ENCODE results near the gene NOL4L. TPM values are rescaled to one million over a fixed set of nuclear protein-coding genes. Genes with fewer than 3 reads are reported as not detected.

The NOL4L gene
- total RNA-seq, 1 experiment from 2014 or later: 1.4 TPM

DNA sequence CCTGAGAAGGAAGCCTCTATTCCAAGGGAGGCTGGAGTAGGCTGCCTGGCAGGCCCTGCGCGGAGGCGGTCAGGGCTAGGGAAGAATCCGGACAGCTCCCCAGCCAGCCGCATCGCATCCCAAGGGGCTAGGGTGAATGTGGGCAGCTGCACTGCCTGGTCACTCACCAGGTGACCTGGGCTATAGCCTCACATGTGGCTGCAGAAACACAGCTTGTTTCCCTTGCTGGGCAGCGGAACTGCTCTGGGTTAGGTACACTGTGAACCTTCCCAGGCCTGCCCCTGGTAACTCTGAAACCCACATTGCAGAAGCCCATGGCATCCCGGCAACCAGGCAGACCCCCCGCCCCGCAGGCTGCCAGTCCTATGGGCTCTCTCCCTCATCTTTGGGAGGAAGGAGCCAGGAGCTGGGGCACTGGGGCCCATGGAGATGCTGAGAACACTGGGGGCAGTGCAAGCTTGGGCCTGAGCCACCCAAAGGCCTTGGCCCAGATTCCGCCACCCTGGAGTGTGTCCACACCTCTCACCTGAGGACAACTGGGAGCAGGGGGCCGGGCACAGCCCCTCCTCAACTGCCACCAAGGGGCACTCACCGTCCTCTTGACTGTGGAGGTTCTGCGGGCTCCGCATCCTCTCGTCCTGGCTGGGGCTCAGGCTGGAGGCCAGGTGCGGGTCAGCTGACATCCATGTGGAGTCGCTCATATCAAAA, 111.0 kb downstream of the NOL4L start:
- no peaks in the 10 kb centered on the region for H3K9me3 ChIP-seq (ENCODE audit: low read depth, low read length, poor library complexity, severe bottlenecking)
- ChIA-PET POLR2A (ENCODE audit: low non-redundant PET) (no interaction called here), CTCF (no interaction called here)
- intact Hi-C loops (cut with micrococcal nuclease; ENCODE audit: unreplicated experiment): no loop called here
- no peak overlapping the region for H3K27ac ChIP-seq (ENCODE audit: low read depth, low read length, poor library complexity, severe bottlenecking)
- no peak for DNase-seq (ENCODE audit: low spot score)
- no peak overlapping the region for H3K4me3 ChIP-seq (ENCODE audit: low read depth, low read length, poor library complexity, severe bottlenecking)
- H3K27me3 ChIP-seq (replicated peaks; ENCODE audit: insufficient read depth, low read depth, low read length, poor library complexity): no peaks in the 10 kb centered on the region
- peaks cover 10% of the 10 kb centered on the region for H3K4me1 ChIP-seq (ENCODE audit: insufficient read depth, low read length, poor library complexity, severe bottlenecking)
- H3K36me3 ChIP-seq (ENCODE audit: insufficient read depth, low read length, poor library complexity, severe bottlenecking): no peaks in the 10 kb centered on the region
- TF ChIP-seq EZH2 (IDR thresholded peaks at IDR 0.05; ENCODE audit: borderline replicate concordance, low read depth, low read length, poor library complexity, severe bottlenecking): no peak
- TF ChIP-seq, protein P1, sequence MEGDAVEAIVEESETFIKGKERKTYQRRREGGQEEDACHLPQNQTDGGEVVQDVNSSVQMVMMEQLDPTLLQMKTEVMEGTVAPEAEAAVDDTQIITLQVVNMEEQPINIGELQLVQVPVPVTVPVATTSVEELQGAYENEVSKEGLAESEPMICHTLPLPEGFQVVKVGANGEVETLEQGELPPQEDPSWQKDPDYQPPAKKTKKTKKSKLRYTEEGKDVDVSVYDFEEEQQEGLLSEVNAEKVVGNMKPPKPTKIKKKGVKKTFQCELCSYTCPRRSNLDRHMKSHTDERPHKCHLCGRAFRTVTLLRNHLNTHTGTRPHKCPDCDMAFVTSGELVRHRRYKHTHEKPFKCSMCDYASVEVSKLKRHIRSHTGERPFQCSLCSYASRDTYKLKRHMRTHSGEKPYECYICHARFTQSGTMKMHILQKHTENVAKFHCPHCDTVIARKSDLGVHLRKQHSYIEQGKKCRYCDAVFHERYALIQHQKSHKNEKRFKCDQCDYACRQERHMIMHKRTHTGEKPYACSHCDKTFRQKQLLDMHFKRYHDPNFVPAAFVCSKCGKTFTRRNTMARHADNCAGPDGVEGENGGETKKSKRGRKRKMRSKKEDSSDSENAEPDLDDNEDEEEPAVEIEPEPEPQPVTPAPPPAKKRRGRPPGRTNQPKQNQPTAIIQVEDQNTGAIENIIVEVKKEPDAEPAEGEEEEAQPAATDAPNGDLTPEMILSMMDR (conservative IDR thresholded peaks at IDR 0.05; ENCODE audit: low read depth, low read length): no peak
- no TSS peak for BruUV-seq (replicated peaks)

DNA sequence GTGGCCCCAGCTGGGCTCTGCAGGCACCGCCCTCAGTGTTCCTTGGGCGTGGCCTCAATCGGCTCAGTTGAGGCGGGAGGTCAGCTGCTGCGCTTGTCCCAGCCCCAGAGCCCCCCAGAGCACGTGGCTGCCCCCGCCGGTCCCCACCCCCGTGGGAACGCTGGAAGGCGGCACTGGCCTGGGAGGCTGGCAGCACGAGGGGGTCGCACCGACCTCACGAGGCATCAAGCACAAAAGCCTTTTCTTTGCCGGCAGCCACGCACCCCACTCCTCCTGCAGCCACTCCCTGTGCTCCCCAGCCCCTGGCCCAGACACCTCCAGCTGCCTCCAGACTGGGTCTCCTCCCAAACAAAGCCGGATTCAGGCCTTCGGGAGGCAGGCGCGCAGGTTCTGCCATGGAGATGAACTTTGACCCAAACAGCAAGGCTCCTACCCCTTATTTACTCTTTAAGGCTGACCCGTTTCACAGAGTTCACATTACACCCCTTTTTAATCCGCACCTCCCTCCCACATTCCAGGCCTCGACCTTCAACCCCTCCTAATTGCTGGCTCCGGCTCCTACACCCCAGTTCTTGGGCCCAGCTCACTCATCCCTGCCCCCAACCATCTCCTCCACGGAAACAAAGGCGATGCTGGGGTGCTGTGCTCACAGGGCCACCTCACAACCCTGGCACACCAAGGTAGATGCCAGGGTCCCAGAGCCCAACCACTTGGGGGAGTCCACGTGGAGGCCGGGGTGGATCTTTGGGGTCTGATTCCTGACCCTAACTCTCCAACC, 111.7 kb downstream of the NOL4L start:
- Histone ChIP-seq H3K36me3 (ENCODE audit: insufficient read depth, low read length, poor library complexity, severe bottlenecking) (no peaks in the 10 kb centered on the region), H3K4me3 (ENCODE audit: low read depth, low read length, poor library complexity, severe bottlenecking) (no peak overlapping the region), H3K27ac (ENCODE audit: low read depth, low read length, poor library complexity, severe bottlenecking) (no peak overlapping the region), H3K9me3 (ENCODE audit: low read depth, low read length, poor library complexity, severe bottlenecking) (no peaks in the 10 kb centered on the region), H3K27me3 (replicated peaks; ENCODE audit: insufficient read depth, low read depth, low read length, poor library complexity) (no peaks in the 10 kb centered on the region), H3K4me1 (ENCODE audit: insufficient read depth, low read length, poor library complexity, severe bottlenecking) (peaks cover 10% of the 10 kb centered on the region)
- no peak for DNase-seq (ENCODE audit: low spot score)
- TF ChIP-seq EZH2 (IDR thresholded peaks at IDR 0.05; ENCODE audit: borderline replicate concordance, low read depth, low read length, poor library complexity, severe bottlenecking): no peak
- intact Hi-C loops (cut with micrococcal nuclease; ENCODE audit: unreplicated experiment): no loop called here
- BruUV-seq (replicated peaks): no TSS peak
- ChIA-PET CTCF (no interaction called here), POLR2A (ENCODE audit: low non-redundant PET) (no interaction called here)

DNA sequence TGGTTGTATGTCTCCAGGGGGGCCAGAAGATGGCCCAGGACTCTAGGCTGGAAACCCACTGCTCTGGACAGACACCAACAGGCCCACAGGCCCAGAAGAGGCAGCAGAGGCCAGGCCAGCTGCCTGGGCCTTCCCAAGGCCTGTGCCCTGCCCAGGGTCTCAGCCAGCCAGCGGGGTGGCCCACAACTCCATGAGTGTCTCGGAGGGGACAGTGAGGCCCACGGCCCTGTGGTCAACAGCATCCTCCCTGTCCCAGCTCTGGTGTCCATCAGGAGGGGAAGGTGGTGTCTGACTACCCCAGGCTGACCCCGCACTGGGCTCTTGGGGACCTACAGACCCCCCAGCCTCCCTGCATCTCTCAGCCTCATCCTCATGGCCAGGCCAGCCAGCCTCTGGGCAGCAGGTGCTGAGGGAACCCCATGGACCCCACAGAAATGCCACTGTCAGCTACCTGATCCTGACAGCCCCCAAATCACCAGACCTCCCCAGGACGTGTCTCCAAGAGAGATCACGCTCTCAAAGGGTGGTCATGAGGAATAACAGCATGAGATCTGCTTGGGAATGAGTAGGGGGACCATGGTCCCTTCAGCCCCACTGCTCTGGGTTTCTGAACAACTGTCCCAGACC, 112.4 kb downstream of the NOL4L start:
- no TSS peak for BruUV-seq (replicated peaks)
- H3K4me1 ChIP-seq (ENCODE audit: insufficient read depth, low read length, poor library complexity, severe bottlenecking): peaks cover 10% of the 10 kb centered on the region
- intact Hi-C loops (cut with micrococcal nuclease; ENCODE audit: unreplicated experiment): no loop called here
- CTCF ChIA-PET: no interaction called here
- H3K36me3 ChIP-seq (ENCODE audit: insufficient read depth, low read length, poor library complexity, severe bottlenecking): no peaks in the 10 kb centered on the region
- no peak for DNase-seq (ENCODE audit: low spot score)
- H3K27me3 ChIP-seq (replicated peaks; ENCODE audit: insufficient read depth, low read depth, low read length, poor library complexity): no peaks in the 10 kb centered on the region
- TF ChIP-seq EZH2 (IDR thresholded peaks at IDR 0.05; ENCODE audit: borderline replicate concordance, low read depth, low read length, poor library complexity, severe bottlenecking): no peak
- TF ChIP-seq, protein P1 (conservative IDR thresholded peaks at IDR 0.05; ENCODE audit: low read depth, low read length): no peak
- no peaks in the 10 kb centered on the region for H3K9me3 ChIP-seq (ENCODE audit: low read depth, low read length, poor library complexity, severe bottlenecking)
- POLR2A ChIA-PET (ENCODE audit: low non-redundant PET): no interaction called here
- no peak overlapping the region for H3K4me3 ChIP-seq (ENCODE audit: low read depth, low read length, poor library complexity, severe bottlenecking)
- no peak overlapping the region for H3K27ac ChIP-seq (ENCODE audit: low read depth, low read length, poor library complexity, severe bottlenecking)

Data from A673 (cell line).